GM23338 (cell line): Measurements from ENCODE around the gene KLC3. TPM values are rescaled to one million over a fixed set of nuclear protein-coding genes. Genes with fewer than 3 reads are reported as not detected.

ENCODE experiments used
- ATAC-seq: fragments of 200-7000 bp; cut with Tn5 transposase; 3 replicates; pipeline ENCODE4 v1.9.1; 2020
- DNase-seq: peaks from one replicate; pipeline ENCODE4 v3.0.0-alpha.2; 2015; ENCODE audit warnings: low spot score
- H2AFZ ChIP-seq: fragments of 200-600 bp; sonication (generic); 2 replicates; pipeline ENCODE4 v1.8.0; 2016; ENCODE audit warnings: antibody characterized with exemption, mild to moderate bottlenecking, moderate library complexity
- H3F3A ChIP-seq: fragments of 200-600 bp; sonication (generic); replicated peaks from 2 replicates; pipeline ENCODE4 v1.8.0; 2017; ENCODE audit warnings: antibody characterized with exemption, mixed run types, low read depth
- H3K27ac ChIP-seq: fragments of 200-600 bp; sonication (generic); 2 replicates; pipeline ENCODE4 v1.6.1; 2016; ENCODE audit warnings: low read depth
- H3K27me3 ChIP-seq: fragments of 200-600 bp; sonication (generic); 2 replicates; pipeline ENCODE4 v1.8.0; 2016; ENCODE audit warnings: mild to moderate bottlenecking, mixed run types, moderate library complexity; ENCODE audit not compliant: insufficient read depth
- H3K36me3 ChIP-seq: fragments of 200-600 bp; sonication (generic); 2 replicates; pipeline ENCODE4 v1.8.0; 2016; ENCODE audit warnings: mild to moderate bottlenecking; ENCODE audit not compliant: insufficient read depth
- H3K4me1 ChIP-seq: fragments of 200-600 bp; sonication (generic); 2 replicates; pipeline ENCODE4 v1.8.0; 2016; ENCODE audit warnings: mild to moderate bottlenecking, moderate library complexity; ENCODE audit not compliant: insufficient read depth
- H3K4me2 ChIP-seq: fragments of 200-600 bp; sonication (generic); 2 replicates; pipeline ENCODE4 v1.7.1; 2017; ENCODE audit warnings: mixed run types
- H3K4me3 ChIP-seq: fragments of 200-600 bp; sonication (generic); 2 replicates; pipeline ENCODE4 v1.6.1; 2016; ENCODE audit warnings: mixed run types
- H3K79me2 ChIP-seq: fragments of 200-600 bp; sonication (generic); replicated peaks from 2 replicates; pipeline ENCODE4 v1.8.0; 2017; ENCODE audit warnings: mild to moderate bottlenecking; ENCODE audit not compliant: insufficient read depth
- H3K9me2 ChIP-seq: fragments of 200-600 bp; sonication (generic); 2 replicates; pipeline ENCODE4 v1.8.0; 2017; ENCODE audit not compliant: insufficient read depth
- H4K20me1 ChIP-seq: fragments of 200-600 bp; sonication (generic); replicated peaks from 2 replicates; pipeline ENCODE4 v1.8.0; 2017; ENCODE audit warnings: mild to moderate bottlenecking; ENCODE audit not compliant: insufficient read depth
- H3K27ac Mint-ChIP-seq: 2 replicates; pipeline ENCODE4 v1.8.0; 2020; ENCODE audit warnings: inconsistent platforms, mild to moderate bottlenecking, moderate library complexity, mixed read lengths
- H3K27me3 Mint-ChIP-seq: 3 replicates; pipeline ENCODE4 v1.8.0; 2022; ENCODE audit warnings: low read depth, mild to moderate bottlenecking, moderate library complexity, mixed read lengths, inconsistent platforms; ENCODE audit not compliant: insufficient read depth, poor library complexity
- H3K36me3 Mint-ChIP-seq: 3 replicates; pipeline ENCODE4 v1.8.0; 2021; ENCODE audit warnings: low read depth, mild to moderate bottlenecking, inconsistent platforms, moderate library complexity, mixed read lengths
- H3K4me1 Mint-ChIP-seq: 3 replicates; pipeline ENCODE4 v1.8.0; 2020; ENCODE audit warnings: mild to moderate bottlenecking, inconsistent platforms, mixed read lengths
- H3K4me3 Mint-ChIP-seq: 3 replicates; pipeline ENCODE4 v1.8.0; 2021; ENCODE audit warnings: moderate library complexity, mild to moderate bottlenecking, inconsistent platforms, mixed read lengths
- H3K9me3 Mint-ChIP-seq: 3 replicates; pipeline ENCODE4 v1.8.0; 2020; ENCODE audit warnings: moderate library complexity, mild to moderate bottlenecking, inconsistent platforms, mixed read lengths
- CREB1 ChIP-seq: fragments of 250-450 bp; sonication (Bioruptor Pico); IDR thresholded peaks from 2 replicates; pipeline ENCODE4 v1.5.0; 2020; ENCODE audit warnings: low read depth, mild to moderate bottlenecking, moderate library complexity
- EZH2 ChIP-seq: fragments of 200-600 bp; sonication (generic); IDR thresholded peaks from one replicate; pipeline ENCODE4 v1.8.0; 2017; ENCODE audit warnings: antibody characterized with exemption, mild to moderate bottlenecking, low read depth; ENCODE audit not compliant: unreplicated experiment
- EZH2phosphoT487 ChIP-seq: fragments of 200-600 bp; sonication (generic); IDR thresholded peaks from one replicate; pipeline ENCODE4 v1.8.1; 2018; ENCODE audit warnings: antibody characterized with exemption; ENCODE audit not compliant: unreplicated experiment
- POLR2AphosphoS5 ChIP-seq: IDR thresholded peaks from 2 replicates; pipeline ENCODE4 v1.6.1; 2016; ENCODE audit warnings: antibody characterized with exemption, low read depth
- STAT1 ChIP-seq: IDR thresholded peaks from one replicate; pipeline ENCODE4 v1.6.1; 2016; ENCODE audit warnings: antibody characterized with exemption; ENCODE audit not compliant: unreplicated experiment
- ZNF114 ChIP-seq: fragments of 250-450 bp; sonication (Bioruptor Pico); IDR thresholded peaks from 2 replicates; pipeline ENCODE4 v1.5.0; 2020; ENCODE audit warnings: mild to moderate bottlenecking, moderate library complexity
- polyA plus RNA-seq: library from polyadenylated mRNA; unstranded; fragments of >200 nt; fragmentation: Nextera tagmentation; extraction: Ambion mirVana; gene quantifications from 2 replicates; pipeline ENCODE4 v1.2.1, GENCODE V29; 2016
- total RNA-seq: library from RNA; depleted of rRNA; stranded (reverse); fragments of >200 nt; shearing (Covaris generic); gene quantifications from 2 replicates; pipeline ENCODE4 v1.2.3, GENCODE V29; 2014
- TF ChIP-seq, protein P1 (sequence below): fragments of 250-450 bp; sonication (Bioruptor Pico); IDR thresholded peaks from 2 replicates; pipeline ENCODE4 v1.5.0; 2020; ENCODE audit warnings: mild to moderate bottlenecking, moderate library complexity
- TF ChIP-seq, protein P2 (sequence below), 2 experiments: fragments of 200-600 bp in 1 of 2; sonication (generic) in 1 of 2; conservative IDR thresholded peaks; 2 replicates each; pipeline versions ENCODE4 v1.5.1 to v1.6.1; 2016 to 2017; ENCODE audit warnings: antibody characterized with exemption in 2 of 2, low read depth in 2 of 2, mild to moderate bottlenecking in 2 of 2, moderate library complexity in 1 of 2
- TF ChIP-seq, protein P3 (sequence below): IDR thresholded peaks from 2 replicates; pipeline ENCODE4 v1.6.1; 2016; ENCODE audit warnings: antibody characterized with exemption
- TF ChIP-seq, protein P4 (sequence below): IDR thresholded peaks from one replicate; pipeline ENCODE4 v1.6.1; 2018; ENCODE audit warnings: antibody characterized with exemption; ENCODE audit not compliant: unreplicated experiment

Gene KLC3
- total and polyA plus RNA-seq, 2 experiments from 2014 or later, result 3.1 to 6.4 TPM

DNA sequence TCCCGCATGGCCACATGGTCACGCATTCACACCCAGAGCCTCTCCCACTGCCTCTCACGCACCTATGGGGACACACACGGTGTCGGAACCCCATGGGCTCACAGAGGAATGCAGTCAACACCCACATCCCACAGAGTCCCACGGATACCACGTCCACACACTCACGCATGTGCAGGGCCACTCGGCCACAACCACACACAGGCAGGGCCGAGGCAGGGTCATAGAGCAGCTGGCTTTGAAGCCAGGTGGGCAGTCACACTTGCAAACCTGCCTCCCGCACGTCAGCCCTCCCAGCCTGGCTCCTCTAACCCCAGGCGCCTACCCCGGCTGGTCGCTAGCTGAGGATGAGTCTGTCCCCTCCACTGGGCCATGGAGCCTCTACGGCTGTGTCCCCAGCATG, 21.7 kb downstream of the KLC3 start:
- no peak overlapping the region for H3K4me3 ChIP-seq
- peaks cover 20% of the 10 kb centered on the region for H3K36me3 ChIP-seq

More for the DNA sequence above, 21.7 kb downstream of the KLC3 start:
- H3F3A ChIP-seq, result peaks cover 3% of the 10 kb centered on the region; the same call in 1 of the 2 replicates
- Mint-ChIP-seq H3K27me3 (peaks cover 11% of the 10 kb centered on the region), H3K4me3 (no peak overlapping the region; the same call in 2 of the 3 replicates), H3K36me3 (peaks cover 56% of the 10 kb centered on the region), H3K9me3 (no peaks in the 10 kb centered on the region), H3K4me1 (no peaks in the 10 kb centered on the region; the same call in 2 of the 3 replicates), H3K27ac (no peak overlapping the region)
- H3K27me3 ChIP-seq, result no peaks in the 10 kb centered on the region
- DNase-seq, result no peak
- no peak for ATAC-seq
- H3K9me2 ChIP-seq, result no peaks in the 10 kb centered on the region
- no peak overlapping the region for H3K4me2 ChIP-seq
- H3K4me1 ChIP-seq, result no peaks in the 10 kb centered on the region
- peaks cover 15% of the 10 kb centered on the region for H4K20me1 ChIP-seq
- no peak overlapping the region for H3K27ac ChIP-seq
- no peak overlapping the region for H2AFZ ChIP-seq
- TF ChIP-seq EZH2phosphoT487 (no peak), EZH2 (no peak), POLR2AphosphoS5 (no peak), STAT1 (no peak), ZNF114 (CRISPR knock-in tag) (no peak), CREB1 (CRISPR knock-in tag) (no peak)
- TF ChIP-seq, protein P1, sequence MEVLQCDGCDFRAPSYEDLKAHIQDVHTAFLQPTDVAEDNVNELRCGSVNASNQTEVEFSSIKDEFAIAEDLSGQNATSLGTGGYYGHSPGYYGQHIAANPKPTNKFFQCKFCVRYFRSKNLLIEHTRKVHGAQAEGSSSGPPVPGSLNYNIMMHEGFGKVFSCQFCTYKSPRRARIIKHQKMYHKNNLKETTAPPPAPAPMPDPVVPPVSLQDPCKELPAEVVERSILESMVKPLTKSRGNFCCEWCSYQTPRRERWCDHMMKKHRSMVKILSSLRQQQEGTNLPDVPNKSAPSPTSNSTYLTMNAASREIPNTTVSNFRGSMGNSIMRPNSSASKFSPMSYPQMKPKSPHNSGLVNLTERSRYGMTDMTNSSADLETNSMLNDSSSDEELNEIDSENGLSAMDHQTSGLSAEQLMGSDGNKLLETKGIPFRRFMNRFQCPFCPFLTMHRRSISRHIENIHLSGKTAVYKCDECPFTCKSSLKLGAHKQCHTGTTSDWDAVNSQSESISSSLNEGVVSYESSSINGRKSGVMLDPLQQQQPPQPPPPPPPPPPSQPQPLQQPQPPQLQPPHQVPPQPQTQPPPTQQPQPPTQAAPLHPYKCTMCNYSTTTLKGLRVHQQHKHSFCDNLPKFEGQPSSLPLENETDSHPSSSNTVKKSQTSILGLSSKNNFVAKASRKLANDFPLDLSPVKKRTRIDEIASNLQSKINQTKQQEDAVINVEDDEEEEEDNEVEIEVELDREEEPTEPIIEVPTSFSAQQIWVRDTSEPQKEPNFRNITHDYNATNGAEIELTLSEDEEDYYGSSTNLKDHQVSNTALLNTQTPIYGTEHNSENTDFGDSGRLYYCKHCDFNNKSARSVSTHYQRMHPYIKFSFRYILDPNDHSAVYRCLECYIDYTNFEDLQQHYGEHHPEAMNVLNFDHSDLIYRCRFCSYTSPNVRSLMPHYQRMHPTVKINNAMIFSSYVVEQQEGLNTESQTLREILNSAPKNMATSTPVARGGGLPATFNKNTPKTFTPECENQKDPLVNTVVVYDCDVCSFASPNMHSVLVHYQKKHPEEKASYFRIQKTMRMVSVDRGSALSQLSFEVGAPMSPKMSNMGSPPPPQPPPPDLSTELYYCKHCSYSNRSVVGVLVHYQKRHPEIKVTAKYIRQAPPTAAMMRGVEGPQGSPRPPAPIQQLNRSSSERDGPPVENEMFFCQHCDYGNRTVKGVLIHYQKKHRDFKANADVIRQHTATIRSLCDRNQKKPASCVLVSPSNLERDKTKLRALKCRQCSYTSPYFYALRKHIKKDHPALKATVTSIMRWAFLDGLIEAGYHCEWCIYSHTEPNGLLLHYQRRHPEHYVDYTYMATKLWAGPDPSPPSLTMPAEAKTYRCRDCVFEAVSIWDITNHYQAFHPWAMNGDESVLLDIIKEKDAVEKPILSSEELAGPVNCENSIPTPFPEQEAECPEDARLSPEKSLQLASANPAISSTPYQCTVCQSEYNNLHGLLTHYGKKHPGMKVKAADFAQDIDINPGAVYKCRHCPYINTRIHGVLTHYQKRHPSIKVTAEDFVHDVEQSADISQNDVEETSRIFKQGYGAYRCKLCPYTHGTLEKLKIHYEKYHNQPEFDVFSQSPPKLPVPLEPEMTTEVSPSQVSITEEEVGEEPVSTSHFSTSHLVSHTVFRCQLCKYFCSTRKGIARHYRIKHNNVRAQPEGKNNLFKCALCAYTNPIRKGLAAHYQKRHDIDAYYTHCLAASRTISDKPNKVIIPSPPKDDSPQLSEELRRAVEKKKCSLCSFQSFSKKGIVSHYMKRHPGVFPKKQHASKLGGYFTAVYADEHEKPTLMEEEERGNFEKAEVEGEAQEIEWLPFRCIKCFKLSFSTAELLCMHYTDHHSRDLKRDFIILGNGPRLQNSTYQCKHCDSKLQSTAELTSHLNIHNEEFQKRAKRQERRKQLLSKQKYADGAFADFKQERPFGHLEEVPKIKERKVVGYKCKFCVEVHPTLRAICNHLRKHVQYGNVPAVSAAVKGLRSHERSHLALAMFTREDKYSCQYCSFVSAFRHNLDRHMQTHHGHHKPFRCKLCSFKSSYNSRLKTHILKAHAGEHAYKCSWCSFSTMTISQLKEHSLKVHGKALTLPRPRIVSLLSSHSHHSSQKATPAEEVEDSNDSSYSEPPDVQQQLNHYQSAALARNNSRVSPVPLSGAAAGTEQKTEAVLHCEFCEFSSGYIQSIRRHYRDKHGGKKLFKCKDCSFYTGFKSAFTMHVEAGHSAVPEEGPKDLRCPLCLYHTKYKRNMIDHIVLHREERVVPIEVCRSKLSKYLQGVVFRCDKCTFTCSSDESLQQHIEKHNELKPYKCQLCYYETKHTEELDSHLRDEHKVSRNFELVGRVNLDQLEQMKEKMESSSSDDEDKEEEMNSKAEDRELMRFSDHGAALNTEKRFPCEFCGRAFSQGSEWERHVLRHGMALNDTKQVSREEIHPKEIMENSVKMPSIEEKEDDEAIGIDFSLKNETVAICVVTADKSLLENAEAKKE (CRISPR knock-in tag), result no peak
- TF ChIP-seq, protein P2, sequence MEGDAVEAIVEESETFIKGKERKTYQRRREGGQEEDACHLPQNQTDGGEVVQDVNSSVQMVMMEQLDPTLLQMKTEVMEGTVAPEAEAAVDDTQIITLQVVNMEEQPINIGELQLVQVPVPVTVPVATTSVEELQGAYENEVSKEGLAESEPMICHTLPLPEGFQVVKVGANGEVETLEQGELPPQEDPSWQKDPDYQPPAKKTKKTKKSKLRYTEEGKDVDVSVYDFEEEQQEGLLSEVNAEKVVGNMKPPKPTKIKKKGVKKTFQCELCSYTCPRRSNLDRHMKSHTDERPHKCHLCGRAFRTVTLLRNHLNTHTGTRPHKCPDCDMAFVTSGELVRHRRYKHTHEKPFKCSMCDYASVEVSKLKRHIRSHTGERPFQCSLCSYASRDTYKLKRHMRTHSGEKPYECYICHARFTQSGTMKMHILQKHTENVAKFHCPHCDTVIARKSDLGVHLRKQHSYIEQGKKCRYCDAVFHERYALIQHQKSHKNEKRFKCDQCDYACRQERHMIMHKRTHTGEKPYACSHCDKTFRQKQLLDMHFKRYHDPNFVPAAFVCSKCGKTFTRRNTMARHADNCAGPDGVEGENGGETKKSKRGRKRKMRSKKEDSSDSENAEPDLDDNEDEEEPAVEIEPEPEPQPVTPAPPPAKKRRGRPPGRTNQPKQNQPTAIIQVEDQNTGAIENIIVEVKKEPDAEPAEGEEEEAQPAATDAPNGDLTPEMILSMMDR (conservative IDR thresholded peaks at IDR 0.05; ENCODE audit: low read depth in 2 of 2), result no peak
- TF ChIP-seq, protein P3, sequence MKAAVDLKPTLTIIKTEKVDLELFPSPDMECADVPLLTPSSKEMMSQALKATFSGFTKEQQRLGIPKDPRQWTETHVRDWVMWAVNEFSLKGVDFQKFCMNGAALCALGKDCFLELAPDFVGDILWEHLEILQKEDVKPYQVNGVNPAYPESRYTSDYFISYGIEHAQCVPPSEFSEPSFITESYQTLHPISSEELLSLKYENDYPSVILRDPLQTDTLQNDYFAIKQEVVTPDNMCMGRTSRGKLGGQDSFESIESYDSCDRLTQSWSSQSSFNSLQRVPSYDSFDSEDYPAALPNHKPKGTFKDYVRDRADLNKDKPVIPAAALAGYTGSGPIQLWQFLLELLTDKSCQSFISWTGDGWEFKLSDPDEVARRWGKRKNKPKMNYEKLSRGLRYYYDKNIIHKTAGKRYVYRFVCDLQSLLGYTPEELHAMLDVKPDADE, result no peak
- TF ChIP-seq, protein P4, sequence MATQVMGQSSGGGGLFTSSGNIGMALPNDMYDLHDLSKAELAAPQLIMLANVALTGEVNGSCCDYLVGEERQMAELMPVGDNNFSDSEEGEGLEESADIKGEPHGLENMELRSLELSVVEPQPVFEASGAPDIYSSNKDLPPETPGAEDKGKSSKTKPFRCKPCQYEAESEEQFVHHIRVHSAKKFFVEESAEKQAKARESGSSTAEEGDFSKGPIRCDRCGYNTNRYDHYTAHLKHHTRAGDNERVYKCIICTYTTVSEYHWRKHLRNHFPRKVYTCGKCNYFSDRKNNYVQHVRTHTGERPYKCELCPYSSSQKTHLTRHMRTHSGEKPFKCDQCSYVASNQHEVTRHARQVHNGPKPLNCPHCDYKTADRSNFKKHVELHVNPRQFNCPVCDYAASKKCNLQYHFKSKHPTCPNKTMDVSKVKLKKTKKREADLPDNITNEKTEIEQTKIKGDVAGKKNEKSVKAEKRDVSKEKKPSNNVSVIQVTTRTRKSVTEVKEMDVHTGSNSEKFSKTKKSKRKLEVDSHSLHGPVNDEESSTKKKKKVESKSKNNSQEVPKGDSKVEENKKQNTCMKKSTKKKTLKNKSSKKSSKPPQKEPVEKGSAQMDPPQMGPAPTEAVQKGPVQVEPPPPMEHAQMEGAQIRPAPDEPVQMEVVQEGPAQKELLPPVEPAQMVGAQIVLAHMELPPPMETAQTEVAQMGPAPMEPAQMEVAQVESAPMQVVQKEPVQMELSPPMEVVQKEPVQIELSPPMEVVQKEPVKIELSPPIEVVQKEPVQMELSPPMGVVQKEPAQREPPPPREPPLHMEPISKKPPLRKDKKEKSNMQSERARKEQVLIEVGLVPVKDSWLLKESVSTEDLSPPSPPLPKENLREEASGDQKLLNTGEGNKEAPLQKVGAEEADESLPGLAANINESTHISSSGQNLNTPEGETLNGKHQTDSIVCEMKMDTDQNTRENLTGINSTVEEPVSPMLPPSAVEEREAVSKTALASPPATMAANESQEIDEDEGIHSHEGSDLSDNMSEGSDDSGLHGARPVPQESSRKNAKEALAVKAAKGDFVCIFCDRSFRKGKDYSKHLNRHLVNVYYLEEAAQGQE, result no peak
- H3K79me2 ChIP-seq, result peaks cover 2% of the 10 kb centered on the region; the same call in 1 of the 2 replicates
